Duodenal mucosa (tissue), 2 donors: ENCODE data around the gene SCFD1.
"Not testable (repeated sequence)": the region's sequence is repeated elsewhere in the genome, so short reads cannot be mapped to it uniquely, and the experiment has no call there.

ENCODE experiments used
- H3K27ac ChIP-seq: one replicate; pipeline ENCODE4 v1.7.0; 2013; ENCODE audit warnings: low read depth, low read length
- H3K27me3 ChIP-seq, 2 donors: one replicate each; pipeline ENCODE4 v1.7.0; 2013; ENCODE audit warnings: low read length in 2 of 2, control low read depth in 1 of 2; ENCODE audit not compliant: insufficient read depth in 2 of 2, control insufficient read depth in 1 of 2
- H3K36me3 ChIP-seq, 2 donors: one replicate each; pipeline ENCODE4 v1.7.0; 2013; ENCODE audit warnings: low read length in 2 of 2, control low read depth in 1 of 2; ENCODE audit not compliant: insufficient read depth in 2 of 2, control insufficient read depth in 1 of 2
- H3K4me1 ChIP-seq, 2 donors: one replicate each; pipeline ENCODE4 v1.7.0; 2013; ENCODE audit warnings: low read length in 2 of 2, control low read depth in 1 of 2; ENCODE audit not compliant: insufficient read depth in 2 of 2, control insufficient read depth in 1 of 2
- H3K4me3 ChIP-seq, 2 donors: one replicate each; pipeline ENCODE4 v1.7.0; 2013; ENCODE audit warnings: low read length in 2 of 2, low read depth in 1 of 2
- H3K9ac ChIP-seq, 2 donors: one replicate each; pipeline ENCODE4 v1.7.0; 2013; ENCODE audit warnings: low read length in 2 of 2, low read depth in 1 of 2
- H3K9me3 ChIP-seq, 2 donors: one replicate each; pipeline ENCODE4 v1.7.0; 2013; ENCODE audit warnings: low read length in 2 of 2, control low read depth in 1 of 2; ENCODE audit not compliant: control insufficient read depth in 1 of 2

The SCFD1 gene

GRCh38 chr14:30585204-30585603 lies 36.9 kb upstream of the SCFD1 start:
- no peak overlapping the region for H3K9ac ChIP-seq
- peaks cover 0 to 7% of the 10 kb centered on the region in 2 donors for H3K36me3 ChIP-seq
- no peak overlapping the region for H3K4me3 ChIP-seq
- H3K27me3 ChIP-seq: no peaks in the 10 kb centered on the region
- peaks cover 0 to 3% of the 10 kb centered on the region in 2 donors for H3K9me3 ChIP-seq
- no peak overlapping the region for H3K27ac ChIP-seq
- H3K4me1 ChIP-seq: no peaks in the 10 kb centered on the region

GRCh38 chr14:30587141-30587540 lies 35.0 kb upstream of the SCFD1 start:
- Histone ChIP-seq H3K36me3 (peaks cover 0 to 7% of the 10 kb centered on the region in 2 donors), H3K27ac (no peak overlapping the region), H3K9ac (no peak overlapping the region), H3K27me3 (no peaks in the 10 kb centered on the region), H3K4me1 (no peaks in the 10 kb centered on the region), H3K9me3 (peaks cover 0 to 3% of the 10 kb centered on the region in 2 donors), H3K4me3 (no peak overlapping the region)

GRCh38 chr14:30588873-30589272 lies 33.2 kb upstream of the SCFD1 start:
- Histone ChIP-seq H3K4me1 (no peaks in the 10 kb centered on the region), H3K9ac (no peak overlapping the region), H3K27me3 (no peaks in the 10 kb centered on the region), H3K9me3 (peaks cover 0 to 3% of the 10 kb centered on the region in 2 donors), H3K4me3 (no peak overlapping the region), H3K36me3 (peaks cover 0 to 11% of the 10 kb centered on the region in 2 donors), H3K27ac (no peak overlapping the region)

DNA sequence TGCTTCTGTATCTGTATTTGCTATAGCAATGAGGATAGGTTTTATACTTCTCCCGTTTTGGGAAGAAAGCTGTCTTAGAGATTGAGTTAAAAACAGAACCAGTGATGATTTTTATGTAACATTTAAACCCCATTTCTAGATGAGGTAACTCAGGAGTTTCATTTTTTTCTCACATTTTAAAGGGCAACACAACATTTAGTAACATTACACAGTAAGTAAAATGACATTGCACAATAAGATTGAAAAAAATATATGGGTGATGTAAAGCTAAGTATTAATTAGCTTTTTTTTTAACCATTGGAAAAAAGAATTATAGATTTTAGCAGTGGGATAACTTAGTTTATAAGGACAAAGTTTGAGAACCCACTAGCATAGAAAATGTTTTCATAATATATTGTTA lies 25.2 kb upstream of the SCFD1 start:
- Histone ChIP-seq H3K4me3 (no peak overlapping the region), H3K4me1 (peaks cover 0 to 14% of the 10 kb centered on the region in 2 donors), H3K9ac (no peak overlapping the region), H3K9me3 (no peaks in the 10 kb centered on the region), H3K27ac (no peak overlapping the region), H3K27me3 (no peaks in the 10 kb centered on the region), H3K36me3 (peaks cover 12 to 37% of the 10 kb centered on the region in 2 donors)

- Histone ChIP-seq H3K9ac (no peak overlapping the region), H3K36me3 (peaks cover 15 to 37% of the 10 kb centered on the region in 2 donors), H3K4me3 (no peak overlapping the region), H3K27ac (no peak overlapping the region), H3K4me1 (peaks cover 0 to 14% of the 10 kb centered on the region in 2 donors), H3K9me3 (no peaks in the 10 kb centered on the region), H3K27me3 (no peaks in the 10 kb centered on the region)
These were observed 24.6 kb upstream of the SCFD1 start for GRCh38 chr14:30597504-30597903.

GRCh38 chr14:30600922-30601918 lies 20.9 kb upstream of the SCFD1 start:
- Histone ChIP-seq H3K4me3 (no peak overlapping the region), H3K9me3 (no peaks in the 10 kb centered on the region), H3K36me3 (peaks cover 18 to 49% of the 10 kb centered on the region in 2 donors), H3K27me3 (no peaks in the 10 kb centered on the region), H3K4me1 (peaks cover 0 to 14% of the 10 kb centered on the region in 2 donors), H3K27ac (no peak overlapping the region), H3K9ac (no peak overlapping the region)

- peaks cover 0 to 4% of the 10 kb centered on the region in 2 donors for H3K4me1 ChIP-seq
- H3K27ac ChIP-seq: no peak overlapping the region
- no peaks in the 10 kb centered on the region for H3K27me3 ChIP-seq
These were observed 18.7 kb upstream of the SCFD1 start for GRCh38 chr14:30603402-30603801.

GRCh38 chr14:30604696-30605095 lies 17.4 kb upstream of the SCFD1 start:
- not testable (repeated sequence) for H3K9ac ChIP-seq, H3K9me3 ChIP-seq
- peaks cover 18 to 36% of the 10 kb centered on the region in 2 donors for H3K36me3 ChIP-seq

More at GRCh38 chr14:30603402-30603801, 18.7 kb upstream of the SCFD1 start:
- Histone ChIP-seq H3K36me3 (peaks cover 18 to 43% of the 10 kb centered on the region in 2 donors), H3K9me3 (no peaks in the 10 kb centered on the region), H3K9ac (no peak overlapping the region), H3K4me3 (no peak overlapping the region)

GRCh38 chr14:30607156-30607780 lies 14.9 kb upstream of the SCFD1 start:
- no peak overlapping the region for H3K4me3 ChIP-seq
- H3K9ac ChIP-seq: no peak overlapping the region
- peaks cover 4 to 20% of the 10 kb centered on the region in 2 donors for H3K36me3 ChIP-seq
- peaks cover 0 to 17% of the 10 kb centered on the region in 2 donors for H3K4me1 ChIP-seq
- no peaks in the 10 kb centered on the region for H3K9me3 ChIP-seq
- no peaks in the 10 kb centered on the region for H3K27me3 ChIP-seq
- no peak overlapping the region for H3K27ac ChIP-seq

More at GRCh38 chr14:30604696-30605095, 17.4 kb upstream of the SCFD1 start:
- H3K27me3 ChIP-seq, H3K27ac ChIP-seq, H3K4me1 ChIP-seq, H3K4me3 ChIP-seq: not testable (repeated sequence)

DNA sequence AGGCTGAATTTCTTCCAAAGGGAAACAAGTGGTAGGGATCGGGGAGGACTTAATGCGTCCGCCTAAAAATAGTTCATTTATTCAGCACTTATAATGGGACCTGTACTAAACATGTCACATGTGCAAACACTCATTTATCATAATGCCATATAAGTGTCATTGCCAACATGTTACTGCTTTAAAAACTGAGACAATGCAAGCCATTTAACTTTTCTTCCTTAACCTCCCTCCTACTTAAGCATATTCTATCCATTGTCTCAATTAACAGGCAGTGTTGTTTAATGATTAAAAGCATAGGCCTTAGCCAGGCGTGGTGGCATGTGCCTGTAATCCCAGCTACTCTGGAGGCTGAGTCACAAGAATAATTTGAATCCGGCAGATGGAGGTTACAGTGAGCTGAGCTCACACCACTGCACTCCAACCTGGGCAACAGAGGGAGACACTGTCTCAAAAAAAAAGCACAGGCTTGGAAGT lies 13.5 kb upstream of the SCFD1 start:
- no peak overlapping the region for H3K9ac ChIP-seq

More for the DNA sequence above, 13.5 kb upstream of the SCFD1 start:
- H3K9me3 ChIP-seq: no peaks in the 10 kb centered on the region
- peaks cover 4 to 15% of the 10 kb centered on the region in 2 donors for H3K36me3 ChIP-seq
- H3K4me3 ChIP-seq: no peak overlapping the region
- H3K27ac ChIP-seq: no peak overlapping the region
- peaks cover 0 to 17% of the 10 kb centered on the region in 2 donors for H3K4me1 ChIP-seq
- no peaks in the 10 kb centered on the region for H3K27me3 ChIP-seq
